CD4-positive, alpha-beta T cell treated with Interferon gamma for 1 hour (primary cell): ENCODE results near the gene APC.

Experiments
- DNase-seq: peaks from one replicate; pipeline ENCODE4 v3.0.0-alpha.2; 2020

Gene APC

DNA sequence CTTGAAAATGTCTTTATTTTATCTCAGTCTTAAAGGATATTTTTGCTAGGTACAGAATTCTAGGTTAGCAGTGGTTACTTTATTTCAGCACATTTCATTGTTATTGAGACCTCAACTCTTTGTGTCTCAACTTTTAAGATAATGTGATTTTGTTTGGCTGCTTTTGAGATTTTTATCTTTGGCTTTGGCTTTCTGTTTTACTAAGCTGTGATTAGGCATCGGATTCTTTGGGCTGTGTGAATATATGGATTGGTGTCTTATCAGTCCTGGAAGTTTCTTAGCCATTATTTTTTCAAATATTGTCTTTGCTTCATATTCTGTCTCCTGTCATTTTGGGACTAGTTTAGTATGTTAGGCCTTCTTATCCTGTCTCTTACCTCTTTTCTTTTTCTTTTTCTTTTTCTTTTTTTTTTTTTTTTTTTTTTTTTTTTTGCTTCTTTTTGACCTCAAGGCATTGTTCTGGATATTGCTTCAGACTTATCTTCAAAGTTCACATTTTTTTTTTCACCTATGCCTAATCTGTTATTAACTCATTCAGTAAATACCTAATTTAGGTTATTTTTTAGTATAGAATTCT, 20.1 kb upstream of the APC start:
- DNase-seq = no peak

DNA sequence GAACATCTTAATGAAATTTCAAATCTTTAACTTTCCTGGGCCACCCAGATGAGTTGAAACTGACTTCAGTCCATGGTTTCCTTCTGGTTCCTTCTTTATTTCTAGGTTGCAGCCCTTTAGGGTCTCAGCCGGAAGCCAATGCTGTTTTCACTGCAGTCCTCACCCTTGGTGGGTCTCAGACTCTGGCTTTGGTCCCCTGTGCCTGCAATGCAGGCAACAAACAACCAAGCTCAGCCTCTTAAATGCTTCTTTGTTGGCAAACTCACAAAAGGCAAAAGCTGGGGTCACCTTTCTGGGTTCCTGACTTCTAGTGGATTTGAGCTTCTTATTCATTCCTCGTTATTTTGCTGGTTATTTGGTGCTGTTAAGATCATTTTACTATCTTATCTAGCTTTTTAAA, 19.3 kb upstream of the APC start:
- no peak for DNase-seq

DNA sequence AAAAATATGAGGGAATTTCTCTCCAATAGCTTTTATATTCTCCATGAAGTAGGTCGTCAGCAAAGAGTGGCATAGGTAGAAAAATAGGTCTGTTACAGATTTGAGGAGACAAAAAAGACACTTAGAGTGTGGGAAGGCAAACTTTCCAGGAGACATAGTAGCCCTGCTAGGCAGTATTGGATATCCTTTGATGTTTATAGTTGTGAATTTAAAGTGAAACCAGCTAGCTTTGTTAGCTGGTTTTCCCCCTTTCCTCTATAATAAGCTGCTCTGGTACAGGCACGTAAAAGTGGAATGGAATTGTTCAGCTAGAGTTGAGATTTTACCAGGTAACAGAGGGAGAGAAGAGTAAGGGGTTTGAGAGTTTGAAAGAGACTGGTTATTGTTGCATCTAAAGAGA, 17.1 kb upstream of the APC start:
- no peak for DNase-seq

DNA sequence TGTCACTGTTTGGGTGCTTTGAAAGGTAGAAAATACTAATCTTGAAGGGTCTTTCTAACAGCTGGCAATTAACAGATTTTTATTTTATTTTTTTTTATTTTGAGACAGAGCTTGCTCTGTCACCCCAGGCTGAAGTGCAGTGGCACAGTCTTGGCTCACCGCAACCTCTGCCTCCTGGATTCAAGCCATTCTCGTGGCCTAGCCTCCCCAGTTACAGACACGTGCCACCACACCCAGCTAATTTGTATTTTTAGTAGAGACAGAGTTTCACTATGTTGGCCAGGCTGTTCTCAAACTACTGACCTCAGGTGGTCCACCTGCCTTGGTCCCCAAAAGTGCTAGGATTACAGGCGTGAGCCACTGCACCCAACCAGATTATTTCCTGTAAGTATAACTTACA, 12.8 kb upstream of the APC start:
- no peak for DNase-seq

DNA sequence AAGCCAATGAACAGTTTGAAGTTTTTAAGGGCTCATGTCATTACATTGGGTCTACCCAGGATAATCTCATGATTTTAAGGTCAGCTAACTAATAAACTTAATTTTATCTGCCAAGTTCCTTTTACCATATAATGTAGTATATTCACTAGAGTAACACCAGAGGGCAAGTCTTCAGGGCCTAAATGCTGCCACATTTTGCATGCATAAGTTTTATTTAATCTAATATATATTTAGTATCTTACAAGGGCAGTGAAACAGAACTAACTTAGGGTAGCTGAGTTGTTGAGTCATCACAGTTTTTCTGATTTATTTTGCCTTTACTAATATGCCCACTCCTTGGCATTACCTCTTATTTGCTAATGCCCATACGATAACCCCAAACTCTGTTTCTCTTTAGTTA, 8.1 kb upstream of the APC start:
- DNase-seq = no peak

DNA sequence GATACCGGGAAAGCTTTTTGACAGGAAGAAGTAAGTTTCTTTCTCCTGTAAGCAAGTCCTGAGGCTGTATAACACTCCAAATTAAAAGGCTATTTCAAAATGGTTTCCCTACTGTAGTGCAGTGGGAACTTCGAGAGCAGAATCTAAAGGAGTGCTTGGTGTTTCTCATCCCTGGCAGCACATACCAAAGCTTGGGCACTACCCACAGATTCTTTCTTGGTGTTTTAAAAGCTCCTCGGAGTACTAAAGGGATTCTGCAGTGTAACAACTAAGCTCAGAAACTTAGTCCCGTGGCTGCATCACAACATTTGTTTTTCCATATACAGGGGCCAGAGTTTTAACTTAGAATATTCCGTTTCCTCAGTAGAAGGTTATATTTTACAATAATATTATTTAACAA, 5.6 kb upstream of the APC start:
- DNase-seq = no peak

DNA sequence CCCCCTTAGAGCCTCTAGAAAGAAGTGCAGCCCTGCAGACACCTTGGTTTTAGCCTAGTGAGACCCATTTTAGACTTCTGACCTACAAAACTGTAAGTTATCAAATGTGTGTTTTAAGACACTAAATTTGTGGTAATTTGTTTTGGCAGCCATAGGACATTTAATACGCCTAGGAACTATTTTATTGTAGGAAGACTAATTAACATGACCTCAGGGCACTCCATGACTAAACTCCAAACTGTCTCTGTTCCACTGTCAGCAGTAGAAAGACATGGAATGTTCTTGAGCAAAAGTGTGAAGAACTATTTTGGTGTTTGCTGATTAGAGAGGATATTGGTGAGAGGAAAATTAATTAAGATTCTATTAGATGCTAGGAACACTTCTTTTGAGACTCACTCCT, 4.1 kb upstream of the APC start:
- DNase-seq = no peak

DNA sequence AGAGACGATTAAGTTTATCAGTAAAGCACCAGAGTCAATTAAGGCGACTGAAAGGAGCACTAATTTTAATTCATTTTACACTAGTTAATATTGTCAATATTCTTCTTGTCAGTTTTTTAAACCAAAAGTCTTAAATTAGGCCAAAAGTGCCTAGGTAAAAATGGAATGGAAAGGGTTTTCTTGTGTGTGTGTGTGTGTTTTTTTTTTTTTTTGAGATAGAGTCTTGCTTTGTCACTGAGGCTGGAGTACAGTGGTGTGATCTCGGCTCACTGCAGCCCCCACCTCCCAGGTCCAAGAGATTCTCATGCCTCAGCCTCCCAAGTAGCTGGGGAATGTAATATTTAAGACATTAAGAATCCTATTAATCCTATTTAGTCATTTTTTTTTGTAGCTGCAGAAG, 3.1 kb upstream of the APC start:
- no peak for DNase-seq

DNA sequence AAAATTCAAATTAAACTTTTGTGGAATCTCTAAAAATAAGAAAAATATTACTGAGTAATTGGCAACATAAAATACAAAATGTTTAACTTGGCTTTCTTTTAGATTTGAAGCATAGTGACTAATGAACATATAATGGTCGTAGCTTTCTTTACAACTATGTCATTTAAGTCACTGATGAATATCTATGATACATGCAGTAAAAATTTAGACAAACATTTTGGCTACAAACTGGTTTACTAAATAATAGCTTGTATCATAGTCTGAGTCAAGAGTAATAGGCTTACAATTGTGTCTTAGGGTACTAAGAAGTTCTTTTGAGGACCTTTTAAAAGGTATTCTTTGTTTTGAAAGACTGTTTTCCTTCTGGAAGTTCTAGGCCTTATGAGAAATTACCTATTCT, 2.0 kb upstream of the APC start:
- DNase-seq = no peak

DNA sequence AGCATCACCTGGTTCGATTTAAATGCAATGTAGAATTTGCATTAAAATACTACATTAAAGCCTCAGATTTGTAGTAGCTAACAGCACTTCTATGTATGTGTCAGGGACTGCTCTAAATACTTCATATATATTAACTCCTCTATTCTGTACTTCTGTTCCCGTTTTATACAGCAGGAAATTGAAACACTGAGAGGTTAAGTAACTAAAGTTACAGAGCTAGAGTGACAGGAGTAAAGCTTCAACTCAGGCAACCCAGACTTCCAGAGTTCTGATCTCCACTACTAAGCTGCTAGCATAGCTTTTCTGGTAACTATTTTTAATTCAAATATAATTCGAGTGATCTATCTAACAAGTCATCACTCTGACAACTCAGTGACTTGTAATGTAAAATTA, 619 bp upstream of the APC start:
- DNase-seq = no peak

DNA sequence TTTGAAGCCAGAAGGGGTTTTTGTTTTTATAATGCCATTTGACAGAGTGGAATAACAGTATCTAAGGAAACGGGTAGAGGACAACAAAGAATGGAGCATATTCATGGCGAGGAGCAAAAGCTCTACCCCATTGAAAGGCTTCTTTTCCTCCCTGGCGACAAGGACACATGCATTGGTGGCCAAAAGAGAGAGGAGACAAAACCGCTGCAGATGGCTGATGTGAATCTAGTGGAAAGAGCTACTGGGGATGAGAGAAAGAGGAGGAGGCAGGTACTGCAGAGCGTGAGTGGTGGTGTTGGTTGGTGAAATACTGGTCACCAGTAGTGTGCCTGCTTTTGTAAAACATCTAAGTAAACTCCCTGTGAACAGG, 491 bp downstream of the APC start:
- no peak for DNase-seq

DNA sequence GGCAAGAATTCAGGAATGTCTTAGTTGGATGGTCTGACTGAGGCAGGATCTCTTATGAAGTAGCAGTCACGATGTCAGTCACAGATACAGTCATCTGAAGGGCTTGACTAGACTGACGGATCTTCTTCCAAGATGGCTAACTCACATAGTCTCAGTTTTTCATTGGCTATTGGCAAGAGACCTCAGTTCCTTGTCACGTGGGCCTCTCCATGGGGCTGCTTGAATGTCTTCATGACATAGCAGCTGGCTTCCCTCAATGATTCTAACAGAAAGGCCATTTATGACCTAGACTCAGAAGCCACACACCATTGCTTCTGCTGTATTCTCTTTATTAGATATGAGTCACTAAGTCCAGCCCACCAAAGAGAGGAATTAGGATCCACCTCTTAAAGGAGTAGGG, 4.7 kb downstream of the APC start:
- DNase-seq = no peak

DNA sequence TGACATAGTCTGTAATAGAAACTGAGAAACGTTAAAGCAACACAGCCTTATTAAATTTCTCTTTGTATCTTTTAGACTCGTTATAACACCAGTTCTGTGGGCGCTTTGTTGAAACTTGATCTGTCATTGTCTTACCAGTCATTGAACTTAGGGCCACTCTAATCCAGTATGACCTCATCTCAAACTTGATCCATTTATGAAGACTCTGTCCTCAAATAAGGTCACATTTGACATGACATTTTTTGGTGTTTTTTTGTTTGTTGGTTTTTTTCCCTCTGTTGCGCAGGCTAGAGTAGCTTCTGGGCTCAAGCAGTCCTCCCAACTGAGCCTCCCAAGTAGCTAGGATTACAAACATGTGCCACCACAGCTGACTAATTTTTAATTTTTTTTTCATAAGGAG, 5.9 kb downstream of the APC start:
- DNase-seq = no peak

DNA sequence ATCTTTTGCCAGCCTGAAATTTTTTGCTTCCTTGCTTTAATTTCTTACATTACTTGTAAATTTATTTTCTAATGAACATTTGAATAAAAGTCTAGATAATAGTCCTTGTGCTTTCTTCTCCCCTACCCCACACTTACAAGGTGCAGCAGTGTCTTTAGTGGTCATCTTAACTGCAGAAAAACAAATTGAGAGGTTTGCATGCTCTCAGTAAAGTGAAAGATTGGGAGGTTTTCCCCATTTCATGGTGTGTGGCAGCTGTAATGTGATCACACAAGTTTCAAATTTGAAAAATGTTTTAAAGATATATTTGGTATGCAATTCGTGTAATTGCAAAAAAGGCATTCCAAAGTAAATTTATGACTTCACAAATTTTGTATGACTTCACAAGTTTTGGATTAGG, 14.7 kb downstream of the APC start:
- DNase-seq = no peak

DNA sequence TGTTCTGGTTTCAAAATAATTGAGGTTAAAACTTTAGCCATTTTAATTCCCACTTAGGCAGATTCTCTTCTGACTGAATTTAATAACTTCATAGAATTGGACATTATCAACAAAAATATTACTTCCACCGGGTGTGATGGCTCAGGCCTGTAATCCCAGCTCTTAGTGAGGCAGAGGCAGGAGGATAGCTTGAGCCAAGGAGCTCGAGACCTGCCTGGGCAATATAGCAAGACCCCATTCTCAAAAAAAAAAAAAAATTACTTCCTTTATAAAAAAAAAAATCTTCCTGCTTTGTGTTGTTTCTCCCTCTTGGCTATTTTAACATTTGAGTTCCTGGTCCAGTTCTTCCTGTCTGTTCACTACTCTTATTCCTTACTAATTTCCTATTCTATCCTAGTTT, 18.0 kb downstream of the APC start:
- DNase-seq = no peak

DNA sequence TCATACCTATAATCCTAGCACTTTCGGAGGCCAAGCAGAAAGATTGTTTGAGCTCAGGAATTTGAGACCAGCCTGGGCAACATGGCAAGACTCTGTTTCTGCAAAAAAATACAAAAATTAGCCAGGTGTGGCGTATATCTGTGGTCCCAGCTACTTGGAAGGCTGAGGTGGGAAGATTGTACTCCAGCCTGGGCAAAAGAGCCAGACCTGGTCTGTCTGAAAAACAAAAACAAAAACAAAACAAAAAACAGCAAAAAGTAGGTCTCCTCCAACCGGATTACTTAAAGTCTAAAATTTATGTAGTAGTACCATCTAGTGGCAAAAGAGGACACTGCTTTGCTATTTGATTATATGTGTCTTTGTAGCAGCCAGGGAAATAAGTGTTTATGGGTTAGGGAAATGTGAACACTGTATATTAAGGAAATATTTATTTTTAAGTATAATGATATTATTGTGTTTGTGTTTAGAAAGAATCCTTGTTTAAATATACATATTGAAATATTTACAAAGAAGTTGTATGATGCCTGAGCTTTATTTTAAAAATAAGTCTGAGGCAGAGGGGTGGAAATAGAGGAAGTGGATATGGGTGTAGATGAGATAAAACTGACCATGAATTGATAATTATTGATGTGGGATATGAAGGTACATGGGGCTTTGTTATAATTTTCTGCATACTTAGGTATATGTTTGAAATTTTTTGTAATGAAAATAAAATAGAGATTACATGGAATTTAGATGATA, 20.0 kb downstream of the APC start:
- no peak for DNase-seq

DNA sequence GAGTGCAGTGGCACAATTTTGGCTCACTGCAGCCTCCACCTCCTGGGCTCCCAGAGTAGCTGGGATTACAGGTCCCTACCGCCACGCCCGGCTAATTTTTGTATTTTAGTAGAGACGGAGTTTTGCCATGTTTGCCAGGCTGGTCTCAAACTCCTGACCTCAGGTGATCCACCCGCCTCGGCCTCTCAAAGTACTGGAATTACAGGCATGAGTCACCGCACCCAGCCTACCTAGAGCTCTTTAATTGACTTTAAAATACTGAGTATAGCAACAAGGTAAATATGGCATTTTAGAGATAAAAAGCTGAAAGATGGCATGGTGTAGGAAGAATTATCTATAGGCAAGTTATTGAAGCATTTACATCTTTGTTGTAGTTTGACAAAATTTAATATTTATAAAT, 21.0 kb downstream of the APC start:
- DNase-seq = no peak

DNA sequence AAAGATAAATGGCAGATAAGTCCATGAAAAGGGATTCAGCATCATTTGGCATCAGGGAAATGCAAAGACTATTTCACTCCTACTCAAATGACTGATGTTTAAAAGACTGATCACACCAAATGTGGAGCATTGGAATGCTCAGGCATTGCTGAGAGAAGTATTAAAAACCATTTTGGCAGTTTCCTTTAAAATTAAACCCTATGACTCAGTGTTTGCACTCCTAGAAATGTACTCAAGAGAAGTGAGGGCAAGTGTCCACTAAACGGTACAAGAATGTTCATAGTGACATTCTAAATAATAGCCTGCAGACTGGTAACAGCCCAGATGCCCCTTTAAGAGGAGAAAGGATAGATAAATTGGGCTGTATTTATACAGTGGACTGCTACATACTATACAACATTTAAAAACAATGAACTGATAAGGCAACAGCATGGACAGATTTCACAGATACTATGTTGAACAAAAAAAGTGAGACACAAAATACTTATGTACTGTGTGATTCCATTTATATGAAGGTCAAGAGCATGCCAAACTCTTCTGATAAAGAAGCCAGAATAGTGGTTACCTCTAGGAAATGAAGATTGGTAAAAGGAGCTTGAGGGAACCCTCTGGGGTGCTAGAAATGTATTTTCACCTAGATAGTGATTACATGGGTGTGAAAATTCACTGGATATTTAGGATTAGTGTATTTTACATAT, 24.6 kb downstream of the APC start:
- DNase-seq = no peak

DNA sequence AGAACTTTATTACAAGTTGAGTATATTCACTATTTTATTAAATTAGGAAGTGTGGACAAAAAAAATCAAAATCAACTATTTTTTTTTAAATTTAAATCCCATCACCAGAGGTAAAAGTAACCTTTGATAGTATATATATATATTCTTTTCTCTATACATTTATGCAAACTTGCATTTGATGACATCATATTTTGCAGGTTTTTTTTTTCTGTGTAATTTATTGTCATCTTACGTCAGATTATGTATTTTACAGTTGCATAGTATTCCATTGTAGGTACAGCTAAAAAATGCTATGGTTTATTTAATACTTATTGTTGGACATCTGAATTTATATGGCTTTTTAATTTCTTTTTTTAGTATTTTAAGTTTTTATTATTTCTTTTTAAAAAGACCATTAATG, 25.5 kb downstream of the APC start:
- no peak for DNase-seq

DNA sequence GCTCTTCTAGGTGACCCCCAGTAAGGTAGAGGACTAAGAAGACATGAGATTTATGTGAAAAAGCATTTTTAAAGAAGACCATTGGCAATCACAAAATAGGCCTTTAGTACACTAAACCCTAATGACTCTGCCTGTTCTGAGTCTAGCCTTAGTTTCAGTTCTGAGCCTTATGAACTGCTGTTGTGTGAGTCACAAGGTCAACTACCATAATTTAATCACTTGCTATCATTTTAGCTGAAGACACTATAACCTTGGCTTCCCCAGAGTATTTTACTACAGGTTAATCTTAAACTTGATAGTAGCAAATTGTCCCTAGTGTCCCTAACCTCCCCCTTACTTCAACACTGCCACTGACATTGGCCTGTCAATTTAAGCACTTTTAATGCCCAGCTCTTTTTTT, 34.4 kb downstream of the APC start:
- DNase-seq = no peak

DNA sequence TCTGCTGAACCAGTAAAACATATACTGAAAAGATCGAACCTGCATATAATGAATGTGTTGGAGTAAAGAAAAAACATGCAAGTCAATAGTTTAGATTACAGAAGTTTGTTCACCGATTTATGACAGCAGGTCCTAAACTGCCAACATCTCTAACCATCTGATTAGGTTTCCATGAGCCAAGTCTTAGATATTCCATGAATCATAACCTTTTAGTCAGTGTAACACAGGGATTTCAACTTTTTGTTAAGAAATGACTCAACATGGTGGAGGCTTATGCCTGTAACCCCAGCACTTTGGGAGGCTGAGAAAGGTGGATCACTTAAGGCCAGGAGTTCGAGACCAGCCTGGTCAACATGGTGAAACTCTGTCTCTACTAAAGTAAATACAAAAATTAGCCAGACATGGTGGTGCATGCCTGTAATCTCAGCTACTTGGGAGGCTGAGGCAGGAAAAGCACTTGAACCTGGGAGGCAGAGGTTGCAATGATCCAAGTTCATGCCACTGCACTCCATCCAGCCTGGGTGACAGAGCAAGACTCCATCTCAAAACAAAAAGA, 38.7 kb downstream of the APC start:
- no peak for DNase-seq

DNA sequence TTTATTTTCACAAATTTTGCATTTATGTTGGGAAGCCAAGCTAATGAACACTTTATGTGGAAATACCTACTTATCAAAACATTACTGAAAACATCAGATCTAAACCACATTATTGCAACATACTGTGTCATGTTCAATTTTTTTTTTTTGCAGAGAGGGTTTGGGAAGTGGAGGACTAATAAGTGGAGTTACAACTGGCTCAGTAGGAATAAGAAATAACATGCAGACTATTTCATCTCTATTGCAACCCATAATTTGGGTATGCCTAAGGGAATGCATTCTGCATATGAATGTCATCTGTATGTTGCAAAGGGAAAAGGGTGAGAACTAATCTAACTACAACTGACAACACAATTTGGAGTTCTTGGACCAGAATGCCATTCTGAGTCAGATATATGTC, 41.8 kb downstream of the APC start:
- DNase-seq = no peak

DNA sequence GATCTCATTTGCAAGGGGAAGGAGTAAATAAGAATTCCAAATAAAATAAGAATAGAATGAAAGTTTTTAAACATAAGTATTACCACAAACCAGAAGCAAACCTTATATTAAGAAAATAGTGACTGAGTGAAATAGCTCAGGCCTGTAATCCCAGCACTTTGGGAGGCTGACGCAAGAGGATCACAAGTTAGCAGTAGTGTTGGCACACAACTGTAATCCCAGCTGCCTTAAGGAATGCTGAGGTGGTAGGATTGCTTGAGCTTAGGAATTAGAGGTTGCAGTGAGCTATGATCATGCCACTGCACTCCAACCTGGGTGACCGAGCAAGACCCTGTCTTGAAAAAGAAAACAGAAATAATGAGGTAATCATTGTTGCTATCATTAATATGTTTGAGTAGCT, 47.0 kb downstream of the APC start:
- DNase-seq = no peak

DNA sequence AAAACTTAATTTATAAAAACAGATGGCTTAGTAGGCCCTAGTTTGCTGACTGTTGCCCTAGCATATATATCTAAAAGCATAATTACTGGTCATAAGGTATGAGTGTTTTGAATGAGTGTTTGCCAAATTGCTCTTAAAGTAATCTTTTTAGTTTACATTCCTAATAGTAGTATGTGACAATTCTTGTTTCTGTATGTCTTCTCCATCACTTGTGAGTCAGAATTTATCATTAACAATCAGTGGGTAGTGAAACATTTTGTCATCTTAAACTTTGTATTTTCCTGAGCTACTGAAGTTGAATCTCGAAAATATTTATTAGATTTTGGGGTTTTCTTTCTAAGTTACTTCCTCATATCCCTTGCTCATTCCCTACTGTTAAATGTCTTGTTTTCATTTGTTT, 49.6 kb downstream of the APC start:
- DNase-seq = no peak

DNA sequence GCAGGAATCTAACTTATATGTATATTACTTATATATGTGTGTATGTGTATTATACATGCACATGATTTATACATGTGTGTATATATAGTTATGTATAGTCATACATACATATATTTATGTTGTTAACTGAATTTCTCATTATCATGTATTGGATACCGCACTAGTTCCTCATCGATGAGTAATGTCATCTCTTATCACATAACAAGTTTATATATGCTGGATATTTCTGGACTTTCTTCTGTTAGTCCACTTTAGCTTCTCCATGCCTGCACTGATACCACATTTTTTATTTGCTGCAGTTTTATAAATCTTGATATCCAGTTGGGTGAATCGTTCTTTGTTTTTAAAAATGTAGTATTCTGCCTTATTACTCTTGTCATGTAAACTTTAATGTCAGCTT, 50.2 kb downstream of the APC start:
- DNase-seq = no peak
